Measurements from ENCODE around the gene TRRAP.

DNA sequence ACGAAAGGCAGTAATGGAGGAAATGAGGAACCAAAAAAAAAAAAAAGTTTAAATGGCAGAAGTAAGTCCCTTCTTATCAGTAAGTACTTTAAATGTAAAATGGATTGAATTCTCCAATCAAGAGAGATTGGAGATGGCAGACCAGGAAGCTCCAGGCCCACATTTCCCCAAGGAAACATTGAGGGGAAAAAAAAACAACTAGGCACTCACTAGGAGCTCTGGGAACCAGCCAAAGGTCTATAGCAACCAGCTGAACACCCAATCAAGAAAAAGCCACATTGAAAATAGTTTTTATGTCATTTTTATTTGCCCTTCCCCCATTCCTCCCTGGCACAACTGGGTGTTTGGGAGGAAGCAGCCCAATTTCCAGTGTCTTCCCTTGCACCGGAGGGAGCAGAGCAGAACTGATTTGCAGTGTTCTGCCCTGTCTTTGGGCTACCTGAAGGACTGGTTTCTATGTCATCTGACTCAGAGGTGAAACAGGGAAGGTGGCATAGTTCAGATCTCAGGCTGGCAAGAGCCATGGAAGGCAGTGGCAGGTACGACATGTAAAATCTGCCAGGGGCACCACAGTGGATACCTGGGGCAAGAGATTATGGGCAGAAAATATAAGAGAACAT is 143.7 kb downstream of the TRRAP start:
- no peak for TF ChIP-seq EP300 (IDR thresholded peaks at IDR 0.05; ENCODE audit: borderline replicate concordance in 1 of 2, low read depth in 2 of 2, low read length in 2 of 2)
- TF ChIP-seq, protein P1, sequence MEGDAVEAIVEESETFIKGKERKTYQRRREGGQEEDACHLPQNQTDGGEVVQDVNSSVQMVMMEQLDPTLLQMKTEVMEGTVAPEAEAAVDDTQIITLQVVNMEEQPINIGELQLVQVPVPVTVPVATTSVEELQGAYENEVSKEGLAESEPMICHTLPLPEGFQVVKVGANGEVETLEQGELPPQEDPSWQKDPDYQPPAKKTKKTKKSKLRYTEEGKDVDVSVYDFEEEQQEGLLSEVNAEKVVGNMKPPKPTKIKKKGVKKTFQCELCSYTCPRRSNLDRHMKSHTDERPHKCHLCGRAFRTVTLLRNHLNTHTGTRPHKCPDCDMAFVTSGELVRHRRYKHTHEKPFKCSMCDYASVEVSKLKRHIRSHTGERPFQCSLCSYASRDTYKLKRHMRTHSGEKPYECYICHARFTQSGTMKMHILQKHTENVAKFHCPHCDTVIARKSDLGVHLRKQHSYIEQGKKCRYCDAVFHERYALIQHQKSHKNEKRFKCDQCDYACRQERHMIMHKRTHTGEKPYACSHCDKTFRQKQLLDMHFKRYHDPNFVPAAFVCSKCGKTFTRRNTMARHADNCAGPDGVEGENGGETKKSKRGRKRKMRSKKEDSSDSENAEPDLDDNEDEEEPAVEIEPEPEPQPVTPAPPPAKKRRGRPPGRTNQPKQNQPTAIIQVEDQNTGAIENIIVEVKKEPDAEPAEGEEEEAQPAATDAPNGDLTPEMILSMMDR (IDR thresholded peaks at IDR 0.05; ENCODE audit: control extremely low read depth in 1 of 3, insufficient read depth in 1 of 3, low read depth in 1 of 3, low read length in 3 of 3): no peak

Measured in H1 (cell line).